ENCODE data around the gene TIGD6. TPM values are rescaled to one million over a fixed set of nuclear protein-coding genes. Genes with fewer than 3 reads are reported as not detected.

The TIGD6 gene
- total and polyA plus RNA-seq, 2 donors (not counting 3 experiments of a cell fraction or from before 2014, with no cell fraction given) = 3.6 to 5.4 TPM

GRCh38 chr5:150013931-150014330 is 13.5 kb upstream of the TIGD6 start:
- TF ChIP-seq, protein P1, sequence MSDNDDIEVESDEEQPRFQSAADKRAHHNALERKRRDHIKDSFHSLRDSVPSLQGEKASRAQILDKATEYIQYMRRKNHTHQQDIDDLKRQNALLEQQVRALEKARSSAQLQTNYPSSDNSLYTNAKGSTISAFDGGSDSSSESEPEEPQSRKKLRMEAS (IDR thresholded peaks at IDR 0.05; ENCODE audit: insufficient read depth, insufficient read length) = no peak
- TF ChIP-seq EZH2 (IDR thresholded peaks at IDR 0.05; ENCODE audit: borderline replicate concordance, low read depth, low read length, severe bottlenecking) (no peak), CTCF (IDR thresholded peaks at IDR 0.05; ENCODE audit: extremely low read depth in 1 of 2, insufficient read depth in 1 of 2, low read depth in 1 of 2, low read length in 2 of 2) (no peak), JUN (IDR thresholded peaks at IDR 0.05; ENCODE audit: borderline replicate concordance, insufficient read depth, insufficient read length, low read depth) (no peak), FOS (IDR thresholded peaks at IDR 0.05; ENCODE audit: borderline replicate concordance, insufficient read depth, low read length) (no peak), POLR2A (IDR thresholded peaks at IDR 0.05; ENCODE audit: low read depth, low read length) (no peak), POLR2AphosphoS5 (IDR thresholded peaks at IDR 0.05; ENCODE audit: insufficient read depth, low read depth, low read length) (no peak), GATA2 (IDR thresholded peaks at IDR 0.05; ENCODE audit: insufficient read depth, insufficient read length, low read depth, low read length) (no peak), MYC (IDR thresholded peaks at IDR 0.05; ENCODE audit: low read depth, low read length) (no peak)
- intact Hi-C loops (cut with micrococcal nuclease) = no loop called here
- DNase-seq (ENCODE audit: low read depth, low spot score) (no peak), FAIRE-seq (no peak)
- ChIA-PET CTCF (no interaction called here), POLR2A (no interaction called here)
- peaks cover 5% of the 10 kb centered on the region for H3K79me2 ChIP-seq (ENCODE audit: control insufficient read depth, insufficient read depth, low read length)
- BruUV-seq (replicated peaks) = no TSS peak
- H3K4me2 ChIP-seq (ENCODE audit: insufficient read depth, low read length) = no peak overlapping the region
- peaks cover 23 to 32% of the 10 kb centered on the region in 2 experiments for H3K36me3 ChIP-seq (ENCODE audit: control insufficient read depth in 2 of 2, extremely low read depth in 1 of 2, insufficient read depth in 2 of 2, low read length in 2 of 2)
- peaks cover 17% of the 10 kb centered on the region for H3K4me1 ChIP-seq (ENCODE audit: control insufficient read depth, extremely low read depth, insufficient read depth, low read length)
- H3K27me3 ChIP-seq (ENCODE audit: control insufficient read depth in 2 of 2, insufficient read depth in 2 of 2, low read length in 2 of 2) = no peaks in the 10 kb centered on the region
- H3K9me1 ChIP-seq (replicated peaks; ENCODE audit: control insufficient read depth, extremely low read depth, insufficient read depth, low read length) = no peaks in the 10 kb centered on the region
- no peak overlapping the region for H3K9ac ChIP-seq (replicated peaks; ENCODE audit: extremely low read depth, insufficient read depth, low read length)
- dilution Hi-C loops (cut with MboI; ENCODE audit: extremely low pct_ligation_motif_present, low sequenced_read_pairs) = no loop called here
- H3K27ac ChIP-seq (ENCODE audit: insufficient read depth, low read depth, low read length) = no peak overlapping the region
- no peaks in the 10 kb centered on the region for H3K9me3 ChIP-seq (replicated peaks; ENCODE audit: control insufficient read depth, insufficient read depth, low read length)
- no peaks in the 10 kb centered on the region for H4K20me1 ChIP-seq (replicated peaks; ENCODE audit: control insufficient read depth, extremely low read depth, insufficient read depth, low read length)
- H2AFZ ChIP-seq (ENCODE audit: low read depth, low read length) = no peak overlapping the region
- no peak overlapping the region for H3K4me3 ChIP-seq (replicated peaks in 1 of 3; ENCODE audit: insufficient read depth in 1 of 3, low read depth in 1 of 3, low read length in 3 of 3)
